AG04450 (cell line): ENCODE results near the gene CXADR. TPM values are rescaled to one million over a fixed set of nuclear protein-coding genes. Genes with fewer than 3 reads are reported as not detected.
"Not testable (repeated sequence)": the region's sequence is repeated elsewhere in the genome, so short reads cannot be mapped to it uniquely, and the experiment has no call there.

Source experiments
- CTCF ChIA-PET: fragments of 300-600, 350-600 bp; formaldehyde crosslinking; extraction: SDS; loops from one replicate; lab custom pipeline; 2022; ENCODE audit warnings: antibody characterized with exemption, inconsistent platforms; lab: Charles Lee
- POLR2A ChIA-PET: fragments of 350-600 bp; formaldehyde crosslinking; extraction: SDS; loops from one replicate; lab custom pipeline; 2021; ENCODE audit warnings: antibody characterized with exemption, inconsistent platforms; lab: Yijun Ruan, JAX
- DNase-seq: peaks from one replicate; pipeline ENCODE4 v3.0.0-alpha.2; 2011; ENCODE audit warnings: low read depth, low spot score
- H3K27ac ChIP-seq: one replicate; pipeline ENCODE4 v1.5.1; 2012; ENCODE audit warnings: low read depth, low read length, control low read depth
- H3K27me3 ChIP-seq: one replicate; pipeline ENCODE4 v1.6.0; 2012; ENCODE audit warnings: low read length; ENCODE audit not compliant: control insufficient read depth, insufficient read depth
- H3K4me3 ChIP-seq: 2 replicates; pipeline ENCODE4 v1.5.1; 2011; ENCODE audit warnings: mild to moderate bottlenecking, low read depth, low read length, control low read depth
- H3K9me3 ChIP-seq: 2 replicates; pipeline ENCODE4 v1.5.1; 2012; ENCODE audit warnings: low read length; ENCODE audit not compliant: control insufficient read depth, insufficient read depth
- CTCF ChIP-seq: IDR thresholded peaks from 2 replicates; pipeline ENCODE4 v1.5.1; 2011; ENCODE audit warnings: low read depth, low read length, control low read depth, inconsistent platforms
- polyA plus RNA-seq: library from polyadenylated mRNA; depleted of rRNA; stranded (reverse); fragments of >200 nt; gene quantifications from 2 replicates; pipeline ENCODE4 v1.2.3, GENCODE V29; 2011

Gene CXADR
- polyA plus RNA-seq, 1 experiment: 0.99 TPM

GRCh38 chr21:17469727-17470126, 43.1 kb upstream of the CXADR start:
- Histone ChIP-seq H3K4me3 (no peak overlapping the region), H3K9me3 (no peaks in the 10 kb centered on the region), H3K27ac (no peak overlapping the region), H3K27me3 (no peaks in the 10 kb centered on the region)
- CTCF ChIA-PET: no interaction called here
- DNase-seq: no peak
- POLR2A ChIA-PET: no interaction called here
- TF ChIP-seq CTCF: no peak

GRCh38 chr21:17472182-17472581, 40.7 kb upstream of the CXADR start:
- Histone ChIP-seq H3K4me3 (no peak overlapping the region), H3K27me3 (no peaks in the 10 kb centered on the region), H3K9me3 (no peaks in the 10 kb centered on the region), H3K27ac (no peak overlapping the region)
- CTCF ChIA-PET: no interaction called here
- POLR2A ChIA-PET: no interaction called here
- DNase-seq: no peak
- TF ChIP-seq CTCF: no peak

- H3K27ac ChIP-seq: no peak overlapping the region
- TF ChIP-seq CTCF: no peak
- ChIA-PET POLR2A (no interaction called here), CTCF (no interaction called here)
- DNase-seq: no peak
- H3K27me3 ChIP-seq: no peaks in the 10 kb centered on the region
- H3K9me3 ChIP-seq: no peaks in the 10 kb centered on the region
- H3K4me3 ChIP-seq: no peak overlapping the region
These were observed 40.1 kb upstream of the CXADR start for GRCh38 chr21:17472592-17473271.

- ChIA-PET POLR2A (no interaction called here), CTCF (no interaction called here)
- Histone ChIP-seq H3K27me3 (no peaks in the 10 kb centered on the region), H3K27ac (no peak overlapping the region), H3K9me3 (no peaks in the 10 kb centered on the region), H3K4me3 (no peak overlapping the region)
- no peak for DNase-seq
- no peak for TF ChIP-seq CTCF
These were observed 36.8 kb upstream of the CXADR start for GRCh38 chr21:17476006-17476405.

GRCh38 chr21:17478156-17478555, 34.7 kb upstream of the CXADR start:
- H3K9me3 ChIP-seq, POLR2A ChIA-PET, H3K27me3 ChIP-seq, H3K4me3 ChIP-seq, CTCF ChIA-PET, H3K27ac ChIP-seq, DNase-seq: not testable (repeated sequence)
